Right lobe of liver (tissue), 6 donors: Measurements from ENCODE around the gene CASQ2. TPM values are rescaled to one million over a fixed set of nuclear protein-coding genes. Genes with fewer than 3 reads are reported as not detected.

Experiments used
- ATAC-seq, 4 donors: fragments of 200-7000 bp; cut with Tn5 transposase; one replicate each; pipeline ENCODE4 v1.9.1; 2020; ENCODE audit warnings: mild to moderate bottlenecking in 4 of 4, moderate library complexity in 4 of 4
- DNase-seq, 3 donors: peaks; one replicate each; pipeline ENCODE4 v3.0.0-alpha.2; 2020
- H3K27ac ChIP-seq, 3 donors: fragments of 200-600 bp; one replicate each; pipeline ENCODE4 v1.8.0; 2022
- H3K27me3 ChIP-seq, 2 donors: fragments of 200-600 bp; one replicate each; pipeline ENCODE4 v1.8.0; 2022
- H3K36me3 ChIP-seq, 4 donors: fragments of 200-600 bp; sonication (generic) in 1 of 4; one replicate each; pipeline versions ENCODE4 v1.5.1 to v1.8.0; 2017 to 2022; ENCODE audit warnings: control low read depth in 1 of 4
- H3K4me1 ChIP-seq, 4 donors: fragments of 200-600 bp; sonication (generic) in 1 of 4; one replicate each; pipeline versions ENCODE4 v1.5.1 to v1.8.0; 2017 to 2022; ENCODE audit warnings: control low read depth in 1 of 4
- H3K4me3 ChIP-seq, 3 donors: fragments of 200-600 bp; one replicate each; pipeline ENCODE4 v1.8.0; 2022
- H3K9me3 ChIP-seq, 4 donors: fragments of 200-600 bp; sonication (generic) in 1 of 4; one replicate each; pipeline versions ENCODE4 v1.5.1 to v1.8.0; 2017 to 2022; ENCODE audit warnings: control low read depth in 1 of 4
- POLR2A ChIP-seq: fragments of 450-650 bp; IDR thresholded peaks from one replicate; pipeline ENCODE4 v1.6.1; 2017; ENCODE audit warnings: antibody characterized with exemption, mild to moderate bottlenecking
- WGBS: methylation state at CpG from one replicate; pipeline ENCODE4 v1.1.6; 2018; ENCODE audit warnings: low coverage, low lambda C conversion rate; ENCODE audit not compliant: insufficient coverage; ENCODE audit errors: missing lambda C conversion rate; 5-methylcytosine and 5-hydroxymethylcytosine counted together
- intact Hi-C, 2 donors: fragments of 100-400 bp; cut with DNase I; formaldehyde crosslinking; loops; one replicate each; pipeline versions ENCODE4 v1.11.2 to v1.14.1; 2022
- total RNA-seq, 6 experiments: library from RNA; depleted of rRNA in 2 of 6; stranded (reverse); fragments of >200 nt in 2 of 6; fragmentation: NEBNext Ultra II Directional in 3 of 6; extraction: Animal tissue kit (Norgen Biotek cat#: 25700) in 3 of 6; gene quantifications; one replicate each; pipeline versions ENCODE4 v1.1.0 to v1.2.4, GENCODE V29; 2016 to 2023
- TF ChIP-seq, protein P1 (sequence below), 4 donors: fragments of 200-600 bp in 3 of 4; fragments of 450-650 bp in 1 of 4; IDR thresholded peaks; one replicate each; pipeline versions ENCODE4 v1.5.1 to v1.8.0; 2016 to 2022; ENCODE audit warnings: antibody characterized with exemption in 4 of 4, mild to moderate bottlenecking in 2 of 4
- donor health status: DM: no; HTN: yes; CAD: no.
- donor health status: DM: no; HTN: no; CAD: no.
- donor health status: DM: no; HTN: no; CAD: no.
- donor health status: DM: no; HTN: yes; CAD: no.
- donor health status: DM: no; HTN: yes; CAD: no.

The CASQ2 gene
- total RNA-seq, 6 experiments from 2014 or later: 0.09 to 0.44 (median 0.21) TPM; not detected in 2

DNA sequence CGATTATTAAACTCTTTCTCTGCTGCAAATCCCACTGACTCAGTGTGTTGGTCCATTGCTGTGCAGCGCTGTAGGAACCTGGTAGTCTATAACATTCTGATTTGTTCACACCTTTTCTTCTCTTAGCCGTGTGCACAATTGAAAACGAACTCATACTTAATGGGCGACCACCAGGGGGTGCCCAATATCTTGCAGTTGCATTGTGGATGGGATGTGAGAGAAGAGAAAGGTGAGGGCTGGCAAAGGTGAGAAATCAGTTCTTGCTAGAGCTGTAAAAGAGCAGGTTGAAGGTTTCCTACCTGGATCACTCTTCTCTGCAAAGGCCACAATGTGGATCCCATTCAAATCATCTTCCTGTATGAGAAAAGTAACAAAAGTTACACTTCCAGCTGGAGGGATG, 51.0 kb downstream of the CASQ2 start:
- H3K4me3 ChIP-seq: no peak overlapping the region
- H3K4me1 ChIP-seq: no peaks in the 10 kb centered on the region
- H3K27ac ChIP-seq: no peak overlapping the region
- ATAC-seq: peak in 3 of 4 donors; percentile 45 to 81 (median 77)
- no peak for TF ChIP-seq POLR2A
- TF ChIP-seq, protein P1, sequence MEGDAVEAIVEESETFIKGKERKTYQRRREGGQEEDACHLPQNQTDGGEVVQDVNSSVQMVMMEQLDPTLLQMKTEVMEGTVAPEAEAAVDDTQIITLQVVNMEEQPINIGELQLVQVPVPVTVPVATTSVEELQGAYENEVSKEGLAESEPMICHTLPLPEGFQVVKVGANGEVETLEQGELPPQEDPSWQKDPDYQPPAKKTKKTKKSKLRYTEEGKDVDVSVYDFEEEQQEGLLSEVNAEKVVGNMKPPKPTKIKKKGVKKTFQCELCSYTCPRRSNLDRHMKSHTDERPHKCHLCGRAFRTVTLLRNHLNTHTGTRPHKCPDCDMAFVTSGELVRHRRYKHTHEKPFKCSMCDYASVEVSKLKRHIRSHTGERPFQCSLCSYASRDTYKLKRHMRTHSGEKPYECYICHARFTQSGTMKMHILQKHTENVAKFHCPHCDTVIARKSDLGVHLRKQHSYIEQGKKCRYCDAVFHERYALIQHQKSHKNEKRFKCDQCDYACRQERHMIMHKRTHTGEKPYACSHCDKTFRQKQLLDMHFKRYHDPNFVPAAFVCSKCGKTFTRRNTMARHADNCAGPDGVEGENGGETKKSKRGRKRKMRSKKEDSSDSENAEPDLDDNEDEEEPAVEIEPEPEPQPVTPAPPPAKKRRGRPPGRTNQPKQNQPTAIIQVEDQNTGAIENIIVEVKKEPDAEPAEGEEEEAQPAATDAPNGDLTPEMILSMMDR (IDR thresholded peaks at IDR 0.05): peak; percentile 38 to 72 (median 46)
- DNase-seq: peak in 1 of 3 donors; percentile 48
- 39% methylated on average over 5 of the region's 5 CpGs for WGBS
- no peaks in the 10 kb centered on the region for H3K9me3 ChIP-seq
- no peaks in the 10 kb centered on the region for H3K27me3 ChIP-seq
- intact Hi-C loops: no loop called here
- no peaks in the 10 kb centered on the region for H3K36me3 ChIP-seq

DNA sequence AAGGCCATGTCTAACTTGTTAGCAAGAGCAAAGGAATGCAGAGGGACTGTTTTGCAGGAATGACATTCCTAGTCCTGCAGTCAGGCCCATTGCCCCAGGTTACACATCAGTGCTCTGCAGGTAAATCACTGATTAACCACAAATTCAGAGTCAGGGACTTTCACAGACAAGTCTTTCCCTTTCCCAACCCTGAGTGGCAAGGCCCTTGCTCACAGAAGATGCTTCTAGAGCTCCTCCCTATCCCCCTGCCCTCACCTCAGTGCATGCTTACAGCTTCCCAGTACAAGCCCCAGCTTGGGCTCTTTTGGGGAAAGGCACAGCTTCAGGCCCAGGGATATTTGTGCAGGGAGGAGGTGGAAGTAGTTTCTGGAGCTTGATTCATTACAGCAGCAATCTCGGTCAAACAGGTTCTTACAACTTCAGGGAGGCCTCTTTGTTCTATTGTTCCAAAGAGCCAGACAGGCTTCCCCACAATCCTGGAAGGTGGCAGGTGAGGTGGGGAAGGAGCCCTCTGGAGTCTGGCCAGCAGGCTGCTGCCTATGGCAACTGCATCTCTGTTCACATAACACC, 53.9 kb downstream of the CASQ2 start:
- no CpG with 5 or more reads among the region's 1 CpG for WGBS
- peak in 1 of 4 donors; percentile 46 for ATAC-seq
- no peak for DNase-seq
- intact Hi-C loops: no loop called here
- no peak overlapping the region for H3K27ac ChIP-seq
- H3K27me3 ChIP-seq: no peaks in the 10 kb centered on the region
- no peak overlapping the region for H3K4me3 ChIP-seq
- no peaks in the 10 kb centered on the region for H3K9me3 ChIP-seq
- no peaks in the 10 kb centered on the region for H3K4me1 ChIP-seq
- TF ChIP-seq POLR2A: no peak
- TF ChIP-seq, protein P1 (IDR thresholded peaks at IDR 0.05): no peak
- H3K36me3 ChIP-seq: no peaks in the 10 kb centered on the region

DNA sequence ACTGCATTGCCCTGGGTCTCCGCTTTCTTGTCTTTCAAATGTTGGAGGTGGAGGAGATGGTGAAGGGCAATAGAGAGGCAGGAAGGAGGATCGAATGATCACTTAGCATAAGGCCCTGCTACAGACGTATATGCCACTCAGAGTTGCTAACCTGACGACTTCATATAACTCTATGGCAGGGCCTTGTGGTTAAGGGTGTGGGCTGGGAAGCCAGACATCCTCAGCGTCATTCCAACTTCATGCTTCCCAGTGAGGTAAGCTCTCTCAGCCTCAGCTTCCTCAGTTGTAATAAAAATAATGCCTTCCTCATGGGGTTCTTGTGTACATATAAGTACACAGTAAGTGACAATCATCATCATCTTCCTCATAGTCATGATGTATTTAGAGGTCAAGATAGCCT, 54.6 kb downstream of the CASQ2 start:
- TF ChIP-seq, protein P1 (IDR thresholded peaks at IDR 0.05): no peak
- no peak for TF ChIP-seq POLR2A
- H3K27me3 ChIP-seq: no peaks in the 10 kb centered on the region
- DNase-seq: no peak
- intact Hi-C loops: no loop called here
- no peaks in the 10 kb centered on the region for H3K9me3 ChIP-seq
- ATAC-seq: no peak
- WGBS: 89% methylated on average over 4 of the region's 5 CpGs
- H3K4me1 ChIP-seq: no peaks in the 10 kb centered on the region
- H3K27ac ChIP-seq: no peak overlapping the region
- H3K4me3 ChIP-seq: no peak overlapping the region
- no peaks in the 10 kb centered on the region for H3K36me3 ChIP-seq

DNA sequence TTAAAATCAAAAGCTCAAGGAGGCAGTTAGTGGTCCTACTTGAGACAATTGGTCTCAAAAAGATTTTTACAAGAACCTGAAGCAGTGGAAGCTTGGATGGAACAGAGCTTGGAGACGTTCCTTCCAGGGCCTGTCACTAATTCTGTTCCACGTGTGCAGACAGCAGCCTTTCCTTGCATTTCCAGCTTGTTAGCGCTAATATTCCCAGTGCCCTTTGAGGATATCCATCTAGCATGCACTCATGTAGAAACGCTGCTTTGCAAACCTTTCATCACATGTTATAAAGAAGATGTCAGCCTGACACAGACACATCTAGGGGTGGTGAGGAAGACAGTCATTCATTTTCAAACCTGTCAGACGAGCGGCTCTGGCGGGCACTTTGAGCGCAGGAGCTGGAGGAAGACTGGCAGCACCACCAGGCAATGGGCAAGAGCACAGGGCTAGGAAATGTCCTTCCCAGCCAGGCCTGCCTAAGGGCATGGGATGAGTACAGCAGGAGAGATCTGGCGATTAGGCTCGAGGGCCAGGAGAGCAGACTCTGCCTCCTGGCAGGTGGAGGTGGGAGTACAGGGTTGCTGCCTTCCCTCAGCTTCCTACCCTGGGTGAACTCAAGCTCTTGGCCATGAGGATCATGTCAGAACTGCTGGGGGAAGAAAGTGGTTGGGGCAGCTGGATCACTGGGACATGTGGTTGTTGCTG, 55.5 kb downstream of the CASQ2 start:
- Histone ChIP-seq H3K36me3 (no peaks in the 10 kb centered on the region), H3K9me3 (no peaks in the 10 kb centered on the region), H3K27me3 (no peaks in the 10 kb centered on the region), H3K4me3 (no peak overlapping the region), H3K4me1 (no peaks in the 10 kb centered on the region), H3K27ac (no peak overlapping the region)
- ATAC-seq: peak in 1 of 4 donors; percentile 20
- WGBS: 57% methylated on average over 7 of the region's 10 CpGs
- intact Hi-C loops: no loop called here
- no peak for DNase-seq
- TF ChIP-seq, protein P1 (IDR thresholded peaks at IDR 0.05): no peak
- TF ChIP-seq POLR2A: no peak
